ENCODE data around the gene ABHD3. TPM values are rescaled to one million over a fixed set of nuclear protein-coding genes. Genes with fewer than 3 reads are reported as not detected.

The ABHD3 gene
- polyA plus RNA-seq, 1 donor from 2014 or later, result 7.9 TPM

Small RNAs within 50 kb of the gene (small RNA-seq; reads per million reads assigned to genes)
- gene MIR320C1 (0 to 0.77 (median 0) reads per million in 3 experiments), gene RF00019 (0 to 1.2 (median 0) reads per million in 3 experiments), gene RF01241 (0 reads per million in 3 experiments)

Other genes with a start within 250 kb of the ABHD3 start
- 21.9 and 26.4 TPM in 2 replicates for gene ESCO1, start 104.1 kb downstream of the ABHD3 start, polyA plus RNA-seq
- 51.1 and 68.2 TPM in 2 replicates for gene SNRPD1, start 92.5 kb downstream of the ABHD3 start, polyA plus RNA-seq
- gene MIB1, start 36.0 kb upstream of the ABHD3 start, polyA plus RNA-seq, result 61.9 and 68.3 TPM in 2 replicates

Measured in neural cell (in vitro differentiated cells).